Small intestine (tissue), 7 donors: ENCODE results near the gene AIG1. TPM values are rescaled to one million over a fixed set of nuclear protein-coding genes. Genes with fewer than 3 reads are reported as not detected.
"Not testable (repeated sequence)": the region's sequence is repeated elsewhere in the genome, so short reads cannot be mapped to it uniquely, and the experiment has no call there.

Experiments used
- DNase-seq, 2 donors: peaks; one replicate each; pipeline versions ENCODE4 v3.0.0 to v3.0.0-alpha.2; 2013
- FAIRE-seq: peaks from 2 replicates; lab custom pipeline; 2012; peaks lifted over from hg19 to GRCh38; lab: Jason Lieb, UNC
- H3K27ac ChIP-seq, 3 donors: one replicate each; pipeline ENCODE4 v1.5.1; 2013; ENCODE audit warnings: low read length in 2 of 3, mild to moderate bottlenecking in 2 of 3, control low read depth in 1 of 3, inconsistent platforms in 1 of 3, low read depth in 1 of 3, moderate library complexity in 1 of 3
- H3K27me3 ChIP-seq, 3 donors: one replicate each; pipeline ENCODE4 v1.6.1; 2013; ENCODE audit warnings: low read length in 3 of 3, inconsistent platforms in 1 of 3; ENCODE audit not compliant: control insufficient read depth in 3 of 3, insufficient read depth in 3 of 3
- H3K36me3 ChIP-seq, 3 donors: one replicate each; pipeline ENCODE4 v1.6.1; 2013; ENCODE audit warnings: low read length in 3 of 3, inconsistent platforms in 1 of 3, low read depth in 1 of 3, mild to moderate bottlenecking in 1 of 3, moderate library complexity in 1 of 3; ENCODE audit not compliant: control insufficient read depth in 3 of 3, insufficient read depth in 2 of 3
- H3K4me1 ChIP-seq, 3 donors: one replicate each; pipeline ENCODE4 v1.6.1; 2013; ENCODE audit warnings: low read length in 2 of 3, inconsistent platforms in 1 of 3, low read depth in 1 of 3, mild to moderate bottlenecking in 1 of 3, moderate library complexity in 1 of 3; ENCODE audit not compliant: control insufficient read depth in 3 of 3, insufficient read depth in 2 of 3
- H3K4me3 ChIP-seq, 3 donors: one replicate each; pipeline ENCODE4 v1.5.1; 2013; ENCODE audit warnings: low read length in 3 of 3, control low read depth in 1 of 3, inconsistent platforms in 1 of 3, low read depth in 1 of 3, mild to moderate bottlenecking in 1 of 3, moderate library complexity in 1 of 3
- H3K9me3 ChIP-seq, 2 donors: one replicate each; pipeline ENCODE4 v1.6.1; 2013; ENCODE audit warnings: low read depth in 1 of 2, low read length in 1 of 2; ENCODE audit not compliant: control insufficient read depth in 2 of 2, insufficient read depth in 1 of 2
- WGBS, 3 donors: extraction: QIAGEN DNeasy Blood & Tissue Kit; methylation state at CpG; one replicate each; pipeline ENCODE4 v1.1.7; 2013; 5-methylcytosine and 5-hydroxymethylcytosine counted together
- polyA plus RNA-seq, 4 donors: library from polyadenylated mRNA; stranded (reverse) in 3 of 4; unstranded in 1 of 4; fragments of 200-250 nt in 3 of 4; fragments of 120-200 nt in 1 of 4; gene quantifications; one replicate each; pipeline versions ENCODE4 v1.2.1 to v1.2.3, GENCODE V29; 2013
- donor health status: healthy with polysubstance abuse.
- donor health status: control.
- donor health status: control.
- donor health status: Bipolar disorder and iron deficiency.
- donor health status: healthy.

AIG1 gene
- polyA plus RNA-seq, 4 donors: 56.6 to 244 (median 79.0) TPM

- H3K27me3 ChIP-seq: no peaks in the 10 kb centered on the region
- peaks cover 0 to 13% (median 3%) of the 10 kb centered on the region in 3 donors for H3K36me3 ChIP-seq
- no peak overlapping the region for H3K27ac ChIP-seq
- FAIRE-seq: no peak
- H3K9me3 ChIP-seq: no peaks in the 10 kb centered on the region
- no peaks in the 10 kb centered on the region for H3K4me1 ChIP-seq
- no peak overlapping the region for H3K4me3 ChIP-seq
- WGBS, 3 donors: 84 to 97% (median 97%) methylated on average over 3 of the region's 3 CpGs
- no peak for DNase-seq
Measured at GRCh38 chr6:143139239-143139784, 78.6 kb downstream of the AIG1 start.

- H3K4me3 ChIP-seq, H3K27ac ChIP-seq, H3K27me3 ChIP-seq, DNase-seq, H3K9me3 ChIP-seq, H3K4me1 ChIP-seq, FAIRE-seq: not testable (repeated sequence)
- WGBS, 3 donors: 73 to 88% (median 79%) methylated on average over 5 of the region's 5 CpGs
- H3K36me3 ChIP-seq: peaks cover 0 to 14% (median 3%) of the 10 kb centered on the region in 3 donors
Measured at GRCh38 chr6:143139884-143140283, 79.2 kb downstream of the AIG1 start.

GRCh38 chr6:143140767-143141166 lies 80.1 kb downstream of the AIG1 start:
- Histone ChIP-seq H3K9me3 (no peaks in the 10 kb centered on the region), H3K4me3 (no peak overlapping the region), H3K4me1 (no peaks in the 10 kb centered on the region), H3K27me3 (no peaks in the 10 kb centered on the region), H3K27ac (no peak overlapping the region), H3K36me3 (peaks cover 0 to 17% (median 3%) of the 10 kb centered on the region in 3 donors)
- FAIRE-seq (no peak), DNase-seq (no peak)
- WGBS, 3 donors: 79 to 89% (median 88%) methylated on average over 2 of the region's 2 CpGs

- Histone ChIP-seq H3K36me3 (peaks cover 0 to 17% (median 3%) of the 10 kb centered on the region in 3 donors), H3K9me3 (no peaks in the 10 kb centered on the region), H3K4me1 (no peaks in the 10 kb centered on the region), H3K27me3 (no peaks in the 10 kb centered on the region), H3K4me3 (no peak overlapping the region), H3K27ac (no peak overlapping the region)
- no peak for FAIRE-seq
- WGBS, 3 donors: 95 to 99% (median 96%) methylated on average over 2 of the region's 2 CpGs
- no peak for DNase-seq
Measured at GRCh38 chr6:143141442-143141841, 80.8 kb downstream of the AIG1 start.

- WGBS, 3 donors: 72 to 77% (median 74%) methylated on average over 3 of the region's 3 CpGs
- no peaks in the 10 kb centered on the region for H3K27me3 ChIP-seq
- FAIRE-seq: no peak
- no peaks in the 10 kb centered on the region for H3K9me3 ChIP-seq
- no peak for DNase-seq
- H3K4me3 ChIP-seq: no peak overlapping the region
- H3K27ac ChIP-seq: no peak overlapping the region
- H3K4me1 ChIP-seq: no peaks in the 10 kb centered on the region
- peaks cover 0 to 10% (median 3%) of the 10 kb centered on the region in 3 donors for H3K36me3 ChIP-seq
Measured at GRCh38 chr6:143146186-143146851, 85.6 kb downstream of the AIG1 start.

- WGBS, 3 donors: 88 to 96% (median 94%) methylated on average over 2 of the region's 2 CpGs
- DNase-seq: no peak
- H3K4me3 ChIP-seq: no peak overlapping the region
- H3K36me3 ChIP-seq: peaks cover 0 to 14% (median 3%) of the 10 kb centered on the region in 3 donors
- no peaks in the 10 kb centered on the region for H3K9me3 ChIP-seq
- FAIRE-seq: no peak
- H3K27me3 ChIP-seq: no peaks in the 10 kb centered on the region
- H3K27ac ChIP-seq: no peak overlapping the region
- H3K4me1 ChIP-seq: no peaks in the 10 kb centered on the region
Measured at GRCh38 chr6:143149771-143150170, 89.1 kb downstream of the AIG1 start.

GRCh38 chr6:143150281-143150680 lies 89.6 kb downstream of the AIG1 start:
- FAIRE-seq (no peak), DNase-seq (no peak)
- peaks cover 0 to 13% (median 3%) of the 10 kb centered on the region in 3 donors for H3K36me3 ChIP-seq
- H3K27me3 ChIP-seq: no peaks in the 10 kb centered on the region
- H3K4me3 ChIP-seq: no peak overlapping the region
- H3K27ac ChIP-seq: no peak overlapping the region
- WGBS, 3 donors: 97 to 100% (median 100%) methylated on average over 1 of the region's 1 CpG
- H3K9me3 ChIP-seq: no peaks in the 10 kb centered on the region
- H3K4me1 ChIP-seq: no peaks in the 10 kb centered on the region

- H3K4me3 ChIP-seq: no peak overlapping the region
- 86 to 97% (median 93%) methylated on average over 3 of the region's 3 CpGs for WGBS, 3 donors
- no peak overlapping the region for H3K27ac ChIP-seq
- H3K36me3 ChIP-seq: peaks cover 0 to 17% (median 3%) of the 10 kb centered on the region in 3 donors
- FAIRE-seq (no peak), DNase-seq (no peak)
- no peaks in the 10 kb centered on the region for H3K27me3 ChIP-seq
- H3K9me3 ChIP-seq: no peaks in the 10 kb centered on the region
- H3K4me1 ChIP-seq: no peaks in the 10 kb centered on the region
Measured at GRCh38 chr6:143151381-143151780, 90.7 kb downstream of the AIG1 start.
